ENCODE data around the gene ROBO3.

DNA sequence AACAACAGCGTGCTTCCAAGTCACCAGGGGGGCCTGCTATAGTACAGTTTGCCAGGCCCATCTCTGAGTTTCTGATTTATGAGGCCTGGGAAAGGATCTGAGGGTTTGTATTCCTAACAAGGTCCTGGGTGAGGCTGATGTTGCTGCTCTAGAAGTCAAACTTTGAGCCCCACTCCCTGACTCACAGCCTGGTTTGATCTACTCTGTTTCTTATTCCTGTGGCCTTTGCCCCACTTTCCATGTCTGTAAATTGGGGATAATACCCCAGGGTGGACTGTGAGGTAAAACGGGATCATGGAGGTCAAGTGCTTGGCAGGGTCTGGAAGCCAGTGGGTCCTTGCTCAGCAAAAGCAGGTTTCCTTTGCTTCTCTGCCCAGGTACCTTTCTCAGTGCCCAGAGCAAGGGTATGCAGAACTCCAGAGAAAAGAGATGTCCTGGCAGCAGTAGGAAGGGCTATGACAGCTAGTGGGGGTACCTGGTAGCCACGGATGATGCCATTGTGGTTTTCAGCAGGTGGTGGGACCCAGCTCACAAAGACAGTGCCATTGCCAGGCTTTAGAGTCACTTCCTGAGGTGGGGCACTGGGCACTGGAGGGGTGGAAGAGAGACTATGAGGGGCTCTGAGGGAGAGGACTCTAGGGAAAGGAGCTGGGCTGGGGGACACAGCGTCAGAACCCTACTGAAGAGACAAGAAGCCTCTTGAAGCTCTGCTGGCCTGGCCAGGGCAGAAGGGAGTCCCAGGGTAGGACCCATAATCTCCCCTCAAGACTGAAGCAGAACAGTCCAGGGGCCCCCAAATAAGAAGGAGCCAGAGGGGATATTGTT is 29.6 kb downstream of the ROBO3 start:
- TF ChIP-seq, protein P1, sequence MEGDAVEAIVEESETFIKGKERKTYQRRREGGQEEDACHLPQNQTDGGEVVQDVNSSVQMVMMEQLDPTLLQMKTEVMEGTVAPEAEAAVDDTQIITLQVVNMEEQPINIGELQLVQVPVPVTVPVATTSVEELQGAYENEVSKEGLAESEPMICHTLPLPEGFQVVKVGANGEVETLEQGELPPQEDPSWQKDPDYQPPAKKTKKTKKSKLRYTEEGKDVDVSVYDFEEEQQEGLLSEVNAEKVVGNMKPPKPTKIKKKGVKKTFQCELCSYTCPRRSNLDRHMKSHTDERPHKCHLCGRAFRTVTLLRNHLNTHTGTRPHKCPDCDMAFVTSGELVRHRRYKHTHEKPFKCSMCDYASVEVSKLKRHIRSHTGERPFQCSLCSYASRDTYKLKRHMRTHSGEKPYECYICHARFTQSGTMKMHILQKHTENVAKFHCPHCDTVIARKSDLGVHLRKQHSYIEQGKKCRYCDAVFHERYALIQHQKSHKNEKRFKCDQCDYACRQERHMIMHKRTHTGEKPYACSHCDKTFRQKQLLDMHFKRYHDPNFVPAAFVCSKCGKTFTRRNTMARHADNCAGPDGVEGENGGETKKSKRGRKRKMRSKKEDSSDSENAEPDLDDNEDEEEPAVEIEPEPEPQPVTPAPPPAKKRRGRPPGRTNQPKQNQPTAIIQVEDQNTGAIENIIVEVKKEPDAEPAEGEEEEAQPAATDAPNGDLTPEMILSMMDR (IDR thresholded peaks at IDR 0.05), result no peak
- TF ChIP-seq POLR2AphosphoS5 (IDR thresholded peaks at IDR 0.05; ENCODE audit: insufficient read depth in 1 of 2, low read depth in 1 of 2), result no peak

Data from vagina (tissue), 2 donors.